Daoy (cell line): ENCODE measurements around the gene GRIK4. TPM values are rescaled to one million over a fixed set of nuclear protein-coding genes. Genes with fewer than 3 reads are reported as not detected.

Source experiments
- DNase-seq: peaks from one replicate; pipeline ENCODE4 v3.0.0-alpha.2; 2015; ENCODE audit warnings: low read depth
- total RNA-seq: library from RNA; depleted of rRNA; stranded (reverse); fragments of >200 nt; shearing (Covaris generic); gene quantifications from 2 replicates; pipeline ENCODE4 v1.2.3, GENCODE V29; 2014

GRIK4 gene
- total RNA-seq, 1 experiment from 2014 or later: 0.11 TPM

GRCh38 chr11:120547811-120548681 is 36.5 kb downstream of the GRIK4 start:
- DNase-seq: peak; percentile 96

- DNase-seq: no peak
These were observed 37.2 kb downstream of the GRIK4 start for GRCh38 chr11:120548682-120549209.

GRCh38 chr11:120549346-120549745 is 37.8 kb downstream of the GRIK4 start:
- DNase-seq: no peak

GRCh38 chr11:120550007-120550406 is 38.5 kb downstream of the GRIK4 start:
- no peak for DNase-seq

- DNase-seq: no peak
These were observed 39.6 kb downstream of the GRIK4 start for GRCh38 chr11:120551191-120551590.

- no peak for DNase-seq
These were observed 43.4 kb downstream of the GRIK4 start for GRCh38 chr11:120554766-120555432.

GRCh38 chr11:120555433-120555773 is 43.9 kb downstream of the GRIK4 start:
- no peak for DNase-seq

GRCh38 chr11:120556797-120557196 is 45.2 kb downstream of the GRIK4 start:
- DNase-seq: no peak

GRCh38 chr11:120558744-120559431 is 47.3 kb downstream of the GRIK4 start:
- no peak for DNase-seq

- DNase-seq: no peak
These were observed 49.7 kb downstream of the GRIK4 start for GRCh38 chr11:120561286-120561685.

- DNase-seq: no peak
These were observed 51.4 kb downstream of the GRIK4 start for GRCh38 chr11:120562806-120563425.

GRCh38 chr11:120563703-120564572 is 52.4 kb downstream of the GRIK4 start:
- DNase-seq: no peak

GRCh38 chr11:120564573-120565311 is 53.2 kb downstream of the GRIK4 start:
- DNase-seq: peak; percentile 63

GRCh38 chr11:120565466-120566155 is 54.1 kb downstream of the GRIK4 start:
- DNase-seq: peak; percentile 61

- peak; percentile 77 for DNase-seq
These were observed 54.6 kb downstream of the GRIK4 start for GRCh38 chr11:120566176-120566575.

GRCh38 chr11:120568572-120569307 is 57.2 kb downstream of the GRIK4 start:
- DNase-seq: no peak

GRCh38 chr11:120569861-120570260 is 58.3 kb downstream of the GRIK4 start:
- DNase-seq: no peak

GRCh38 chr11:120571476-120571875 is 59.9 kb downstream of the GRIK4 start:
- DNase-seq: no peak
